Thyroid gland (tissue), 4 donors: ENCODE measurements around the gene KREMEN1.

ENCODE experiments used
- CTCF ChIP-seq, 6 experiments: fragments of 200-600 bp in 3 of 6; fragments of 450-650 bp in 3 of 6; sonication (generic) in 3 of 6; IDR thresholded peaks; one replicate each; pipeline ENCODE4 v1.5.1; 2016 to 2019; ENCODE audit warnings: antibody characterized with exemption in 6 of 6, mild to moderate bottlenecking in 2 of 6, inconsistent platforms in 1 of 6, moderate library complexity in 1 of 6
- POLR2A ChIP-seq, 2 donors: fragments of 450-650 bp; IDR thresholded peaks; one replicate each; pipeline ENCODE4 v1.6.1; 2017; ENCODE audit warnings: antibody characterized with exemption in 2 of 2, mild to moderate bottlenecking in 2 of 2, moderate library complexity in 1 of 2

- TF ChIP-seq POLR2A (IDR thresholded peaks at IDR 0.05) (no peak), CTCF (IDR thresholded peaks at IDR 0.05) (no peak)
Observed at GRCh38 chr22:29043906-29044575, 28.8 kb upstream of the KREMEN1 start.
